Stimulated activated CD4-positive, alpha-beta T cell treated with anti-CD3 and anti-CD28 coated beads, Interleukin-4, amount 100 ng/mL, for 24 hours (primary cell): Measurements from ENCODE around the gene NPW.
A peak's percentile ranks its signal among the peaks of the same experiment; 100 is the strongest.
"Not testable (repeated sequence)": the region's sequence is repeated elsewhere in the genome, so short reads cannot be mapped to it uniquely, and the experiment has no call there.

Experiments
- DNase-seq: peaks from one replicate; pipeline ENCODE4 v3.0.0-alpha.2; 2020

Gene NPW

GRCh38 chr16:2002406-2003230 is 17.0 kb upstream of the NPW start:
- DNase-seq = no peak

GRCh38 chr16:2003231-2003826 is 16.3 kb upstream of the NPW start:
- no peak for DNase-seq

GRCh38 chr16:2003827-2004641 is 15.6 kb upstream of the NPW start:
- peak; percentile 89 for DNase-seq

- DNase-seq = no peak
These were observed 14.6 kb upstream of the NPW start for GRCh38 chr16:2004795-2005517.

GRCh38 chr16:2005646-2006045 is 13.9 kb upstream of the NPW start:
- no peak for DNase-seq

GRCh38 chr16:2006317-2006716 is 13.3 kb upstream of the NPW start:
- no peak for DNase-seq

DNA sequence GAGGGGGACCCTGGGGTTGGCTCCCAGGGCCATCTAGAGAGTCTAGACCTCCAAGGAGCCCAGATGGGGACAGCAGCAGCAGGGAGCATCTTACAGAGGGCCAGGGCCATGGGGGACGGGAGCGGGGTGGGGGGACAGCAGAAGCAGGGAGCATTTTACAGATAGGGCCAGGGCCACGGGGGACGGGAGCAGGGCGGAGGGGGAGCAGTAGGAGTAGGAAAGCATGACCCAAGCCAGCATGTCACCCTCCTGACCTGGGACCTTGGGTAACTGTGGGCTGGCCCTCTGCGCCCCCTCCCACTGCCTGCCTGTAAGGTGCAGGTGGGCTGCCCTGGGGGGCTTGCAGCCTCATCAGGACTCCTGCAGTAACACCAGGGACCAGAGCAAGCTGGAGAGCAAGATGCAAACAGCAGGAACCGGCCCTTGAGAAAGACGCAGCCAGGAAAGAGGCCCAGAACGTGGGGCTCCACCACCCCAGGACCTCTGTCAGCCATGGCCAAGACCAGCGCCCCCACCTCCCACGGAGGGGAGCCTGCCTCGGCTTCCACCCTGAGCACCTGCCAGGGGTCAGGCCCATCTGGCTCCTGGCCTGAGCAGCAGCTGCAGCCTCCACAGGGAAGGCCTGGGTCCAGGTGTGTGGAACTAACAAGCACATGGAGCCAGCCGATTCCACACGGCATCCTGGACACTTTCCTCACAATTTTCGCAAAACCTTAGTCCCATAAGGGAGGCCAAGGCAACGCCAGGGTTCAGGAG is 12.3 kb upstream of the NPW start:
- no peak for DNase-seq

DNA sequence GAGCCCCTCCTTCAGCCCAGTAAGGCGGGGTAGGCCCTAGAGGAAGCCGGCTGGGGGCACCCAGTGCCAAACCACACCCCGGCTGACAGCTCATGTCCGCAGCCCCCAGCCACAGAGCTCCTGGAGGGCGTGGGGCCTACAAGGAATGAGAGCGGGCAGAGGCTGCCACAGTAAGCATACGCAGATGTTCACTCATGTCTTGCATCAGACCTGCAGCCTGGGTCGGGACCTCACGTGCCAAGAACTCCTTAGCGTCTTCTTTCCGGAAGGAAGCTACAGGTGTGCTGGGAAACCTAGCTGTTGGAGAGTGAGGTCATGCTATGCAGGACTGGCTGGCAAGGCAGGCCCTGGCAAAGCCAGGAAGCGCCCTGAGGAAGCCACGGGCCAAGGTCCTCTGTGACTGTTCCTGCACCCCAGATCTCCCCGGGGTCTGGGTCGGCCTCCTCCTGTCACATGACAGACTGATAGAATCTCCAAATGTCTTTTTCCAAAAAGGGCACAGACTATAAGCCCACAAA is 11.5 kb upstream of the NPW start:
- DNase-seq = no peak

DNA sequence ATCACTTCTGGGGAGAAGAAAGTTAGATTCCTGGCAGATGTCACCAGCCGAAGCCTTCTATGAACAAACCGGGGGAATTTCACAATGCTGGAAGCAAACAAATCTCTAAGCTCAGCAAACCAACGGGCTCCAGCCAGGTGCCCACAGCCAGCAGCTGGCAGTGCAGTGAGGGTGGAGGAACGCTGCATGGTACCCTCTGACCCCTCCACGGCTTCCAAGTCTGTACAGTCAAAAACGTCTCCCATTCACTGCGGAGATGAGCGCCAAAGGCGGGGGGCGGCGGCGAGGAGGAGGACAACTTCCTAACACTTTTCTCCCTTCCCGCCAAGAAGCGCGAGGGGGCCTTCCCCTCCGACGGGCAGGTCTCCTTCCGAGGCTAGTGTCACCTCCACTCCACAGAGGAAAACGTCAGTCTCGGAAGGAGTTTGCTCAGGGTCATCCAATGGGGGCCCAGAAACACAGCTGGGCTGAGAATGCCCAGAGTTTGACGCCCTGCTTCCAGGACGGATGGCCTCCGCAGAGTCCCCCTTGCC is 10.9 kb upstream of the NPW start:
- peak; percentile 34 for DNase-seq

- no peak for DNase-seq
These were observed 10.3 kb upstream of the NPW start for GRCh38 chr16:2009164-2009711.

DNA sequence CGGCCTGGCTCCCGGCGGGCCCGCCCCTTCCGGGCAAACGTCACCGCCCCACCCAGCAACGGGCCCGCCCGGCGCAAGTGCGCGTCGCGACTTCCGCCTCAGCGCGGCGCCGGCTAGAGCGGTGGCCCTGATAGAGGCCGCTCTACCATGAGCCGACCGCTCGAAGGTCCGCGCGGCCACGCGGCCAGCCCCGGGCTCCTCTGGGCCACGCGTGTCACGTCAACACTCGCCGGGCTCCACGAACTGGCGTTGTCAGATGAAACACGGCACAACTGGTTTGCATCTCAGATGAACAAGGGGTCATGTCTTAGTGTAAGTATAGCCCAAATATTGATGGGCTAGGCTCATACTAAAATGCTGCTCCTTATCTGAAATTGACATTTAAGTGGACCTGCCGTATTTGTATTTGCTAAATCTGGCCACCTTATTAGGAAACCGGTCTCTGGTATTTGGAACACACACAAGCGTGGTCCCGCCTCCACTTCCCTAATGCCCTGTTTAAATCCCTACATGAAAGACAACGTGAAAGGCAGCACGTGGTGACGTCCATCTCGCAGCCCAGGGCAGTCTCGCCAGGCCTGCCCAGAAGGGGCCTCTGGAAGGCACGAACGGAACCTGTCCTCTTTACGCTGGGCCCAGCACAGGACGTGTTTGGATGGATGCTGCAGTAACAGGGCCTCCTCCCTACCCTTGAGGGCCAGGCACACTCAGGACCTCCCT is 9.6 kb upstream of the NPW start, which contains the start of gene ZNF598:
ZNF598 (minus strand) TSS at position 31 of the 720 bp plus-strand sequence.
- peak; percentile 80 for DNase-seq

DNA sequence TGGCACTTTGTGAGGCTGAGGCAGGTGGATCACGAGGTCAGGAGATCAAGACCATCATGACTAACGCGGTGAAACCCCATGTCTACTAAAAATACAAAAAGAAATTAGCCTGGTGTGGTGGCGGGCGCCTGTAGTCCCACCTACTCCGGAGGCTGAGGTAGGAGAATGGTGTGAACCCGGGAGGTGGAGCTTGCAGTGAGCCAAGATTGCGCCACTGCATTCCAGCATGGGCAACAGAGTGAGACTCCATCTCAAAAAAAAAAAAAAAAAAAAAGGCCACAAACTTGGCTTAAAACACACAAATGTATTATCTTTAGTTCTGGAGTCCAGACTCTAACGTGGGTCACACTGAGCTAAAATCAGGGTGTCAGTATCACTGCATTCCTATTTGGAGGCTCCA is 7.9 kb upstream of the NPW start:
- DNase-seq = not testable (repeated sequence)

DNA sequence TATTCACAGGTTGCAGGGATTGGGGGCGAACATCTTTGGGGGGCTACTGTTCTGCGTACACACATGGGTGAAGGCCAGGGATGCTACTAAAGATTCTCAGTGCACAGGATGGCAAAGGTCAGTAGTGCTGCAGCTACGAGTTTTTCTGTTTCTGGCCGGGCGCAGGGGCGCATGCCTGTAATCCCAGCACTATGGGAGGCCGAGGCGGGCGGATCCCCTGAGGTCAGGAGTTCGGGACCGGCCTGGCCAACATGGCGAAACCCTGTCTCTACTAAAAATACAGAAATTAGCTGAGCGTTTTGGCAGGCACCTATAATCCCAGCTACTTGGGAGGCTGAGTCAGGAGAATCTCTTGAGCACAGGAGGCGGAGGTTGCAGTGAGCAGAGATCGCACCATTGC is 6.1 kb upstream of the NPW start:
- no peak for DNase-seq

DNA sequence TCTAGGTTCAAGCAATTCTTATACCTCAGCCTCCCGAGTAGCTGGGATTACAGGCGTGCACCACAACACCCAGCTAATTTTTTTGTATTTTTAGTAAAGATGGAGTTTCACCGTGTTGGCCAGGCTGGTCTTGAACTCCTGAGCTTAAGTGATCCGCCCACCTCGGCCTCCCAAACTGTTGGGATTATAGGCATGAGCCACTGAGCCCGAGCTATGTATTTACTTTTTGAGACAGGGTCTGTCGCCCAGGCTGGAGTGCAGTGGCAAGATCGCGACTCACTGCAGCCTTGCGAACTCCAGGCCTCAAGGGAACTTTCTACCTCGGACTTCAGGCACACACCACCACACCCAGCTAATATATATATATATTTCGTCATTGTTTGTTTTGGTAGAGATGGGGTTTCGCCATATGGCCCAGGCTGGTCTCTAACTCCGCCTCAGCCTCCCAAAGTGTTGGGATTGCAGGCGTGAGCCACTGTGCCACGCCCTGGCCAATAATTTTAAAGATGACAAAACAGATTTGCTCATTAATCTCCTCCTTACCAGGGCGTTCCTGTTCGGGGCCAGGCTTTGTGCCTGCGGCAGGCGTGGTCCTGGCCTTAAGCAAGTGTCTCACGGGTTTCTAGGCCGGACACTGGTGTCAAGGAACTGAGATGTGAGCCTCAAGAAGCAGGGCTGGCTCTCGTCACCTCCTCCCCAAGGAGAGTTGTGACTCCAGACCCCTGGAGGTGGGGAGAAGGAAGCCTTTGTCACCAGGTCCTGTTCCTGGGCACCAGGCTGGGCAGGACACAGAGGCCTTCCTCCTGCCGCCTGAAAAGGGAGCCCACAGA is 4.3 kb upstream of the NPW start:
- DNase-seq = no peak

- no peak for DNase-seq
These were observed 3.7 kb upstream of the NPW start for GRCh38 chr16:2015947-2016208.

GRCh38 chr16:2016407-2016922 is 3.1 kb upstream of the NPW start:
- DNase-seq = no peak

GRCh38 chr16:2019921-2020831 is 591 bp downstream of the NPW start:
- DNase-seq = no peak

GRCh38 chr16:2022723-2023091 is 3.1 kb downstream of the NPW start:
- DNase-seq = peak; percentile 27
